GM18505 (cell line): ENCODE data around the gene STAT1.

Experiments used
- ATAC-seq: cut with Tn5 transposase; IDR thresholded peaks from one replicate; pipeline ENCODE4 v1.9.1; 2021; ENCODE audit not compliant: unreplicated experiment
- POLR2A ChIP-seq: IDR thresholded peaks from 4 replicates; pipeline ENCODE4 v1.6.1; 2011; ENCODE audit warnings: borderline replicate concordance; ENCODE audit not compliant: insufficient read depth, insufficient read length; ENCODE audit errors: extremely low read depth

Gene STAT1

DNA sequence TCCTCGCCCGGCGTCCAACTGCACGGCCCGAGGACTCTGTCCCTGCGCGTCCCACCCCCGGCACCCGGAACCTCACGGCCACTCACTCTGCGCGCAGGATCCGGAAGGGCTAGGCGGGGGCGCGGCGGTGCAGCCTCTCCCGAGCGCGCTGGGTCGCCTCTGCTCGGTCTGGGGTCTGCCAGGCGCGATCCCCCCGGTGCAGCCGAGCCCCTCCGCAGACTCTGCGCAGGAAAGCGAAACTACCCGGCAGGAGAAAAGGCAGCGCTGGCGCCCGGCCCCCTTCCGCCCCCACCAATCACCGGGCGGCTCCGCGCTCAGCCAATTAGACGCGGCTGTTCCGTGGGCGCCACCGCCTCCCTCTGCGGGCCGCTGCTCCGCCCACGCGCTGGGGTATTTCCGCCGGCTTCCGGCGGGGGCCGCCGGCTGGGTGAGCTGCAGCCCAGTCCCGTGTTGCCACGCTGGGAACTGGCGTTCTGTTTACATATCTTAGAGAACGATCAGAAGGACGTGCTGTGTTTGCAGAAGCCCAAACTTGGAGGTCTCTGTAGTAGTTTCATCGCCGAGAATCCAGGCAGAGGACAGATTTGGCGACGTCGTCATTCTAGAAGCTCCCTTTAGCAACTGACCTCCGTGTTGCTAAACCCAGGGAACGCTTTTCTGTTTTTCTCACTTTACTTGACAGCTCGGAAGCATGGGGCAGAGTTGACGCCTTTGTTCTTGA lies at the start of gene STAT1:
Gene STAT1, minus strand, starts transcription at position 240 of the 721 bp plus-strand sequence. CDS start 4,168 bp downstream, outside the sequence.
- TF ChIP-seq POLR2A: peak; percentile 100
- peak; percentile 90 for ATAC-seq

DNA sequence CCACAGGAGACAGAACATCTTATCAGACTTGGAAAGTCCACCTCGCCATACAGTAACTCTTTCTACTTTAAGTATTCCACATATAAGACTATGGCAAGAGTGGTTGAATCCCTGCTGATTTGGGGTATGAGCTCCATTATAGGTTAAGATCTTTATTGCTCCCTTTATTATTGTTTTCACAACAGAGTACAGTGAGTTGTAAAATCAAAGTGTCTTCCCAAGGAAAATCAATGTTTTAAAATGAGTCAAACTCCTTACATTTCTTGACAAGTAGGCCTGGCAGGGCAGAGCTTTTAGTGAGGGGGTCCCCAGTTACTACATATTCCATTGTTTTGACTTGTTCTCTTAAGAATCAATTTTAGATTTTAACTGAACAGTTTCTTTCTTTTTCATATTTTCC lies 49.6 kb upstream of the STAT1 start:
- ATAC-seq: no peak
- TF ChIP-seq POLR2A: no peak

GRCh38 chr2:191061381-191061980 lies 47.5 kb upstream of the STAT1 start:
- ATAC-seq: no peak
- TF ChIP-seq POLR2A: no peak

DNA sequence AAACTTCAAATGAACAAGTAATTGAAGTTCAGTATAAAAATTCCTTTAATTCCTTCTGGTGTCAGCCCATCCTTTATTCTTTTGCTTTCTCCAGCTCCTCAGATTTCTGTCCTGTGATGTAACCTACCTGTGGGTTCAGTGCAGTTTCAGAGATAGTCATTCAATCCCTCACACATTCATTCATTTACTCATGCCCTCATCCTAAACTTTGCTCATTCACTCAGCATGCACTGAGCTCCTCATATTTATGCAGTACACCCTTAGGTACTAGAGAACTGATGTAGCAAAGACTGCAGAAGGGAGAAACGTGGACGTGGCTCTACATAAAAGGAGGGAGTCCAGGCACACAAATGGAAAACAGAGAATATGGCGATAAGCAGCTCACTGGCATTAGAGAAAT lies 45.3 kb upstream of the STAT1 start:
- no peak for ATAC-seq
- TF ChIP-seq POLR2A: no peak

DNA sequence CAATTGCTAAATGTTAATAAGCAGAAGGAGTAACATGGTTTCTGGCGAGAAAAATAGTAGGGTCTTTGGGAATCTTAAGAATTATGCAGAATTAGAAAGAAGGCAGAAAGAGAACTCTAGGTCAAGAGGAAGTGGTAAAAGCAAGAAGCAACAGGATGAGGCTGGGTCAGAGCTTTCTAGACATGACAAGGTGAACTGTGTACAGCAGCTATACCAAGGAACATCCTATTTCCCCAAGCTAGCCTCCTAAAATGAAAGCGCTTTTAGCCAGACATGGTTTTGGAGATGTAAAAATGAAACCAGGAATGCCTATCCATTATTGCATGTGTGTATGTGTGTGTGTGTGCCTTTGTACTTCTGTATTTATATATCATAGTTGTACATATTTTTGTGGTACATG lies 42.3 kb upstream of the STAT1 start:
- no peak for TF ChIP-seq POLR2A
- no peak for ATAC-seq

GRCh38 chr2:191053256-191053655 lies 39.3 kb upstream of the STAT1 start:
- TF ChIP-seq POLR2A: no peak
- no peak for ATAC-seq

GRCh38 chr2:191051825-191052778 lies 38.1 kb upstream of the STAT1 start:
- peak; percentile 58 for ATAC-seq
- no peak for TF ChIP-seq POLR2A

- ATAC-seq: no peak
Observed at GRCh38 chr2:191051177-191051576, 37.2 kb upstream of the STAT1 start.

GRCh38 chr2:191050640-191050987 lies 36.6 kb upstream of the STAT1 start:
- no peak for TF ChIP-seq POLR2A
- ATAC-seq: no peak

More at GRCh38 chr2:191051177-191051576, 37.2 kb upstream of the STAT1 start:
- no peak for TF ChIP-seq POLR2A

GRCh38 chr2:191049728-191050639 lies 36.0 kb upstream of the STAT1 start:
- no peak for TF ChIP-seq POLR2A
- peak; percentile 69 for ATAC-seq

- TF ChIP-seq POLR2A: no peak
- ATAC-seq: no peak
Observed at GRCh38 chr2:191048073-191048472, 34.1 kb upstream of the STAT1 start.

- TF ChIP-seq POLR2A: no peak
- ATAC-seq: no peak
Observed at GRCh38 chr2:191045141-191045540, 31.2 kb upstream of the STAT1 start.
